Parathyroid adenoma (tissue), 2 donors: ENCODE results near the gene SYNPO2.

Experiments
- H2AFZ ChIP-seq: fragments of 300-600 bp; sonication (generic); one replicate; pipeline ENCODE4 v1.7.0; 2017; ENCODE audit warnings: antibody characterized with exemption, mild to moderate bottlenecking
- H3K27ac ChIP-seq: fragments of 300-600 bp; sonication (generic); one replicate; pipeline ENCODE4 v1.7.0; 2017
- H3K27me3 ChIP-seq: fragments of 300-600 bp; sonication (generic); one replicate; pipeline ENCODE4 v1.7.0; 2017; ENCODE audit warnings: low read length; ENCODE audit not compliant: control insufficient read depth, insufficient read depth
- H3K36me3 ChIP-seq: fragments of 300-600 bp; sonication (generic); one replicate; pipeline ENCODE4 v1.7.0; 2017; ENCODE audit warnings: low read length; ENCODE audit not compliant: control insufficient read depth, insufficient read depth
- H3K4me1 ChIP-seq: fragments of 300-600 bp; sonication (generic); one replicate; pipeline ENCODE4 v1.7.0; 2017; ENCODE audit warnings: control low read depth
- H3K4me2 ChIP-seq: fragments of 300-600 bp; sonication (generic); one replicate; pipeline ENCODE4 v1.7.0; 2017; ENCODE audit warnings: low read length
- H3K4me3 ChIP-seq: fragments of 300-600 bp; sonication (generic); one replicate; pipeline ENCODE4 v1.7.0; 2017; ENCODE audit warnings: low read depth, low read length
- H3K79me2 ChIP-seq: fragments of 300-600 bp; sonication (generic); one replicate; pipeline ENCODE4 v1.7.0; 2017; ENCODE audit warnings: control low read depth
- H3K9ac ChIP-seq: fragments of 300-600 bp; sonication (generic); one replicate; pipeline ENCODE4 v1.7.0; 2017; ENCODE audit warnings: mild to moderate bottlenecking
- H3K9me3 ChIP-seq: fragments of 300-600 bp; sonication (generic); one replicate; pipeline ENCODE4 v1.7.0; 2017; ENCODE audit warnings: low read length; ENCODE audit not compliant: control insufficient read depth
- CTCF ChIP-seq: fragments of 300-600 bp; sonication (generic); IDR thresholded peaks from one replicate; pipeline ENCODE4 v1.7.0; 2017; ENCODE audit warnings: antibody characterized with exemption, mild to moderate bottlenecking
- donor health status: primary hyperparathyroidism.

SYNPO2 gene

GRCh38 chr4:118954246-118954645 is 65.6 kb downstream of the SYNPO2 start:
- no peak overlapping the region for H3K4me3 ChIP-seq
- H3K9ac ChIP-seq, result no peak overlapping the region
- no peak overlapping the region for H3K4me2 ChIP-seq
- H2AFZ ChIP-seq, result no peak overlapping the region
- no peaks in the 10 kb centered on the region for H3K79me2 ChIP-seq
- H3K9me3 ChIP-seq, result no peaks in the 10 kb centered on the region
- H3K27ac ChIP-seq, result no peak overlapping the region
- H3K36me3 ChIP-seq, result no peaks in the 10 kb centered on the region
- H3K27me3 ChIP-seq, result no peaks in the 10 kb centered on the region
- no peak for TF ChIP-seq CTCF
- no peaks in the 10 kb centered on the region for H3K4me1 ChIP-seq

GRCh38 chr4:118955515-118955914 is 66.9 kb downstream of the SYNPO2 start:
- Histone ChIP-seq H3K79me2 (no peaks in the 10 kb centered on the region), H3K4me1 (no peaks in the 10 kb centered on the region), H3K4me3 (no peak overlapping the region), H3K9me3 (no peaks in the 10 kb centered on the region), H2AFZ (no peak overlapping the region), H3K27ac (no peak overlapping the region), H3K4me2 (no peak overlapping the region), H3K36me3 (no peaks in the 10 kb centered on the region), H3K9ac (no peak overlapping the region), H3K27me3 (no peaks in the 10 kb centered on the region)
- TF ChIP-seq CTCF, result no peak

- H2AFZ ChIP-seq, result no peak overlapping the region
- H3K27ac ChIP-seq, result no peak overlapping the region
Observed at GRCh38 chr4:118957722-118958445, 69.2 kb downstream of the SYNPO2 start.

GRCh38 chr4:118962540-118962939 is 73.9 kb downstream of the SYNPO2 start:
- Histone ChIP-seq H3K9me3 (no peaks in the 10 kb centered on the region), H3K4me1 (no peaks in the 10 kb centered on the region), H3K4me3 (no peak overlapping the region), H3K27me3 (no peaks in the 10 kb centered on the region), H3K9ac (no peak overlapping the region), H3K4me2 (no peak overlapping the region), H3K36me3 (no peaks in the 10 kb centered on the region), H2AFZ (no peak overlapping the region), H3K79me2 (no peaks in the 10 kb centered on the region), H3K27ac (no peak overlapping the region)
- no peak for TF ChIP-seq CTCF

More at GRCh38 chr4:118957722-118958445, 69.2 kb downstream of the SYNPO2 start:
- no peaks in the 10 kb centered on the region for H3K9me3 ChIP-seq
- no peaks in the 10 kb centered on the region for H3K27me3 ChIP-seq
- H3K79me2 ChIP-seq, result no peaks in the 10 kb centered on the region
- TF ChIP-seq CTCF, result no peak
- no peak overlapping the region for H3K4me3 ChIP-seq
- H3K36me3 ChIP-seq, result no peaks in the 10 kb centered on the region
- no peak overlapping the region for H3K9ac ChIP-seq
- H3K4me2 ChIP-seq, result no peak overlapping the region
- no peaks in the 10 kb centered on the region for H3K4me1 ChIP-seq

GRCh38 chr4:118964891-118965411 is 76.3 kb downstream of the SYNPO2 start:
- no peaks in the 10 kb centered on the region for H3K36me3 ChIP-seq
- no peaks in the 10 kb centered on the region for H3K4me1 ChIP-seq
- no peaks in the 10 kb centered on the region for H3K27me3 ChIP-seq
- no peaks in the 10 kb centered on the region for H3K9me3 ChIP-seq
- H3K4me2 ChIP-seq, result no peak overlapping the region
- no peak for TF ChIP-seq CTCF
- no peaks in the 10 kb centered on the region for H3K79me2 ChIP-seq
- H3K4me3 ChIP-seq, result no peak overlapping the region
- H3K9ac ChIP-seq, result no peak overlapping the region
- no peak overlapping the region for H2AFZ ChIP-seq
- no peak overlapping the region for H3K27ac ChIP-seq
